Vagina (tissue), 2 donors: ENCODE data around the gene RNU6-1.

Source experiments
- POLR2AphosphoS5 ChIP-seq, 2 donors: sonication (generic); formaldehyde crosslinking; IDR thresholded peaks; one replicate each; pipeline ENCODE4 v1.9.0; 2017; ENCODE audit warnings: antibody characterized with exemption in 2 of 2, mild to moderate bottlenecking in 2 of 2, low read depth in 1 of 2; ENCODE audit not compliant: insufficient read depth in 1 of 2
- TF ChIP-seq, protein P1 (sequence below), 3 experiments: fragments of 450-650 bp in 2 of 3; fragments of 200-600 bp in 1 of 3; sonication (generic) in 1 of 3; IDR thresholded peaks; one replicate each; pipeline ENCODE4 v1.5.1; 2017 to 2019; ENCODE audit warnings: antibody characterized with exemption in 3 of 3, mild to moderate bottlenecking in 2 of 3, moderate library complexity in 2 of 3

DNA sequence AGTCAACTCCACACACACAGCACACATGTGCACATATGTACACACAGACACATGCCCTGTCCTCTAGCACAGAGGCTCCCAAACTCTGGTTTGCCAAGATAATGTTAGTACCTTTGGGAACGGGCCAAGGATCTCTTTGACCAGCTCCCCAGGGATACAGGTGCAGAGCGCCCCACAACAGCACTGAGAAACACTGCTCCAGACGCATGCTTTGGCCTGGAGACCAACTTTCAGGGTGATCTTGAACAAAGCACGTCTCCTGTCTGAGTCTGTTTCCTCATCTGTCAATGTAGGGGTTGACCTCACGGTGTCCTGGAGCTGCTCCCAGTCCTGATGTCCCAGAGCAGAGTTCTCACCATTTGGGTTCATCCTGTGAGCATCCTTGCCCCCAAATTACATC, 30.4 kb downstream of the RNU6-1 start:
- TF ChIP-seq POLR2AphosphoS5 (IDR thresholded peaks at IDR 0.05; ENCODE audit: insufficient read depth in 1 of 2, low read depth in 1 of 2): no peak
- TF ChIP-seq, protein P1, sequence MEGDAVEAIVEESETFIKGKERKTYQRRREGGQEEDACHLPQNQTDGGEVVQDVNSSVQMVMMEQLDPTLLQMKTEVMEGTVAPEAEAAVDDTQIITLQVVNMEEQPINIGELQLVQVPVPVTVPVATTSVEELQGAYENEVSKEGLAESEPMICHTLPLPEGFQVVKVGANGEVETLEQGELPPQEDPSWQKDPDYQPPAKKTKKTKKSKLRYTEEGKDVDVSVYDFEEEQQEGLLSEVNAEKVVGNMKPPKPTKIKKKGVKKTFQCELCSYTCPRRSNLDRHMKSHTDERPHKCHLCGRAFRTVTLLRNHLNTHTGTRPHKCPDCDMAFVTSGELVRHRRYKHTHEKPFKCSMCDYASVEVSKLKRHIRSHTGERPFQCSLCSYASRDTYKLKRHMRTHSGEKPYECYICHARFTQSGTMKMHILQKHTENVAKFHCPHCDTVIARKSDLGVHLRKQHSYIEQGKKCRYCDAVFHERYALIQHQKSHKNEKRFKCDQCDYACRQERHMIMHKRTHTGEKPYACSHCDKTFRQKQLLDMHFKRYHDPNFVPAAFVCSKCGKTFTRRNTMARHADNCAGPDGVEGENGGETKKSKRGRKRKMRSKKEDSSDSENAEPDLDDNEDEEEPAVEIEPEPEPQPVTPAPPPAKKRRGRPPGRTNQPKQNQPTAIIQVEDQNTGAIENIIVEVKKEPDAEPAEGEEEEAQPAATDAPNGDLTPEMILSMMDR (IDR thresholded peaks at IDR 0.05): no peak
